Parathyroid adenoma (tissue), 2 donors: ENCODE results near the gene SCAMP4.

ENCODE experiments used
- H2AFZ ChIP-seq: fragments of 300-600 bp; sonication (generic); one replicate; pipeline ENCODE4 v1.7.0; 2017; ENCODE audit warnings: antibody characterized with exemption, mild to moderate bottlenecking
- H3K27ac ChIP-seq: fragments of 300-600 bp; sonication (generic); one replicate; pipeline ENCODE4 v1.7.0; 2017
- H3K27me3 ChIP-seq: fragments of 300-600 bp; sonication (generic); one replicate; pipeline ENCODE4 v1.7.0; 2017; ENCODE audit warnings: low read length; ENCODE audit not compliant: control insufficient read depth, insufficient read depth
- H3K36me3 ChIP-seq: fragments of 300-600 bp; sonication (generic); one replicate; pipeline ENCODE4 v1.7.0; 2017; ENCODE audit warnings: low read length; ENCODE audit not compliant: control insufficient read depth, insufficient read depth
- H3K4me1 ChIP-seq: fragments of 300-600 bp; sonication (generic); one replicate; pipeline ENCODE4 v1.7.0; 2017; ENCODE audit warnings: control low read depth
- H3K4me2 ChIP-seq: fragments of 300-600 bp; sonication (generic); one replicate; pipeline ENCODE4 v1.7.0; 2017; ENCODE audit warnings: low read length
- H3K4me3 ChIP-seq: fragments of 300-600 bp; sonication (generic); one replicate; pipeline ENCODE4 v1.7.0; 2017; ENCODE audit warnings: low read depth, low read length
- H3K79me2 ChIP-seq: fragments of 300-600 bp; sonication (generic); one replicate; pipeline ENCODE4 v1.7.0; 2017; ENCODE audit warnings: control low read depth
- H3K9ac ChIP-seq: fragments of 300-600 bp; sonication (generic); one replicate; pipeline ENCODE4 v1.7.0; 2017; ENCODE audit warnings: mild to moderate bottlenecking
- H3K9me3 ChIP-seq: fragments of 300-600 bp; sonication (generic); one replicate; pipeline ENCODE4 v1.7.0; 2017; ENCODE audit warnings: low read length; ENCODE audit not compliant: control insufficient read depth
- CTCF ChIP-seq: fragments of 300-600 bp; sonication (generic); IDR thresholded peaks from one replicate; pipeline ENCODE4 v1.7.0; 2017; ENCODE audit warnings: antibody characterized with exemption, mild to moderate bottlenecking
- donor health status: primary hyperparathyroidism.

SCAMP4 gene

GRCh38 chr19:1893791-1894190 lies 11.4 kb upstream of the SCAMP4 start:
- Histone ChIP-seq H3K4me1 (no peaks in the 10 kb centered on the region), H3K4me3 (no peak overlapping the region), H3K4me2 (no peak overlapping the region), H3K27me3 (no peaks in the 10 kb centered on the region), H3K79me2 (no peaks in the 10 kb centered on the region), H2AFZ (no peak overlapping the region), H3K27ac (no peak overlapping the region), H3K9me3 (no peaks in the 10 kb centered on the region), H3K36me3 (no peaks in the 10 kb centered on the region), H3K9ac (no peak overlapping the region)
- TF ChIP-seq CTCF: no peak

DNA sequence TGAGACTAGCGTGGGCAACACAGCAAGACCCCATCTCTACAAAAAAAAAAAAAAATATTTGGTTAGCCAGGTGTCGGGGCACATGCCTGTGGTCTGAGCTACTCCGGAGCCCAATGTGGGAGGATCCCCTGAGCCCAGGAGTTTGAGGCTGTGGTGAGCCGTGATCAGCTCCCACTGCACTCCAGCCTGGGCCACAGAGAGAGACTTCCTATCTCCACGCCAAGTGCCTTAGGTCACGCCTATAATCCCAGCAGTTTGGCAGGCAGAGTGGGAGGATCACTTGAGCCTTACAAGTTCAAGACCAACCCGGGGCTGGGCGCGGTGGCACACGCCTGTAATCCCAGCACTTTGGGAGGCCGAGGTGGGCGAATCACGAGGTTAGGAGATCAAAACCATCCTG lies 8.7 kb upstream of the SCAMP4 start:
- no peak overlapping the region for H3K27ac ChIP-seq
- H3K79me2 ChIP-seq: no peaks in the 10 kb centered on the region
- H3K9me3 ChIP-seq: no peaks in the 10 kb centered on the region
- H3K27me3 ChIP-seq: no peaks in the 10 kb centered on the region
- TF ChIP-seq CTCF: no peak
- H3K4me3 ChIP-seq: no peak overlapping the region
- H3K4me1 ChIP-seq: no peaks in the 10 kb centered on the region
- H3K4me2 ChIP-seq: no peak overlapping the region
- no peak overlapping the region for H2AFZ ChIP-seq
- H3K9ac ChIP-seq: no peak overlapping the region
- no peaks in the 10 kb centered on the region for H3K36me3 ChIP-seq

- Histone ChIP-seq H2AFZ (no peak overlapping the region), H3K27ac (no peak overlapping the region), H3K4me1 (no peaks in the 10 kb centered on the region), H3K79me2 (peaks cover 8% of the 10 kb centered on the region), H3K9me3 (no peaks in the 10 kb centered on the region), H3K4me2 (no peak overlapping the region), H3K4me3 (no peak overlapping the region), H3K9ac (no peak overlapping the region), H3K36me3 (no peaks in the 10 kb centered on the region), H3K27me3 (no peaks in the 10 kb centered on the region)
- no peak for TF ChIP-seq CTCF
These were observed 3.2 kb upstream of the SCAMP4 start for GRCh38 chr19:1901940-1902404.

GRCh38 chr19:1902923-1903322 lies 2.3 kb upstream of the SCAMP4 start:
- H3K4me2 ChIP-seq: no peak overlapping the region
- H3K9me3 ChIP-seq: no peaks in the 10 kb centered on the region
- no peaks in the 10 kb centered on the region for H3K27me3 ChIP-seq
- H3K79me2 ChIP-seq: peaks cover 8% of the 10 kb centered on the region
- TF ChIP-seq CTCF: no peak
- H3K9ac ChIP-seq: no peak overlapping the region
- H3K27ac ChIP-seq: no peak overlapping the region
- H3K4me3 ChIP-seq: no peak overlapping the region
- H2AFZ ChIP-seq: no peak overlapping the region
- H3K36me3 ChIP-seq: no peaks in the 10 kb centered on the region
- no peaks in the 10 kb centered on the region for H3K4me1 ChIP-seq

DNA sequence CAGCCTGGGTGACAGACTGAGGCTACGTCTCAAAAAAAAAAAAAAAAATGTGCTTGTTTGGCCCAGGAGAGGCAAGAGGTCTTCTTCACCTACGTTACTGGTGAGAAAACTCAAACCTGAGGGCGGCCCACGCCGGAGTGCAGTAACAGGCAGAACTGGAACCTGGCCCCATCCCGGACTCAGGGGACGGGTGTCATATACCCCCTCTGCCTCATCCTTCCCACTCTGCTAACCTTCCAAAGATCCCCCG lies 414 bp upstream of the SCAMP4 start:
- Histone ChIP-seq H3K79me2 (peaks cover 8% of the 10 kb centered on the region), H3K9me3 (no peaks in the 10 kb centered on the region), H2AFZ (no peak overlapping the region), H3K4me1 (peaks cover 4% of the 10 kb centered on the region), H3K27me3 (no peaks in the 10 kb centered on the region), H3K4me2 (peak overlapping the region; percentile 61), H3K9ac (no peak overlapping the region), H3K36me3 (no peaks in the 10 kb centered on the region), H3K27ac (peak overlapping the region; percentile 43), H3K4me3 (peak overlapping the region; percentile 71)
- no peak for TF ChIP-seq CTCF
